NCI-H526 treated with DMSO at 0.1 percent for 48 hours (cell line): ENCODE results near the gene CD68.

Source experiments
- DNase-seq: peaks from one replicate; lab custom pipeline; 2025; lab: John Stamatoyannopoulos, UW

The CD68 gene

GRCh38 chr17:7559320-7560171 lies 19.9 kb upstream of the CD68 start:
- no peak for DNase-seq

GRCh38 chr17:7560172-7561027 lies 19.0 kb upstream of the CD68 start:
- DNase-seq, result no peak

- peak; percentile 33 for DNase-seq
These were observed 18.3 kb upstream of the CD68 start for GRCh38 chr17:7561028-7561575.

- no peak for DNase-seq
These were observed 17.7 kb upstream of the CD68 start, which contains the start of gene SENP3 for GRCh38 chr17:7561589-7562207. SENP3 (plus strand) TSS chr17:7561919; CDS start chr17:7563077, 1,158 bp downstream.

GRCh38 chr17:7562208-7562605 lies 17.2 kb upstream of the CD68 start:
- no peak for DNase-seq

- no peak for DNase-seq
These were observed 16.1 kb upstream of the CD68 start for GRCh38 chr17:7563115-7563869.

- DNase-seq, result no peak
These were observed 9.9 kb upstream of the CD68 start for GRCh38 chr17:7569571-7569970.

GRCh38 chr17:7570351-7570750 lies 9.1 kb upstream of the CD68 start:
- DNase-seq, result no peak

GRCh38 chr17:7572338-7572587 lies 7.2 kb upstream of the CD68 start:
- no peak for DNase-seq

GRCh38 chr17:7572588-7573323 lies 6.7 kb upstream of the CD68 start:
- DNase-seq, result peak; percentile 89

- DNase-seq, result no peak
These were observed 5.9 kb upstream of the CD68 start for GRCh38 chr17:7573324-7574080.

- DNase-seq, result no peak
These were observed 5.1 kb upstream of the CD68 start for GRCh38 chr17:7574176-7574953.

GRCh38 chr17:7575481-7575883 lies 4.0 kb upstream of the CD68 start:
- DNase-seq, result no peak

GRCh38 chr17:7575959-7576358 lies 3.5 kb upstream of the CD68 start:
- no peak for DNase-seq

GRCh38 chr17:7576432-7576937 lies 3.0 kb upstream of the CD68 start:
- DNase-seq, result no peak

GRCh38 chr17:7577327-7578199 lies 1.9 kb upstream of the CD68 start:
- no peak for DNase-seq

- DNase-seq, result no peak
These were observed 581 bp downstream of the CD68 start for GRCh38 chr17:7579834-7580603.
